Stimulated activated CD8-positive, alpha-beta memory T cell treated with anti-CD3 and anti-CD28 coated beads, Interleukin-2, amount 100 ng/mL, for 1 hour (primary cell): ENCODE data around the gene FBXO3.
"Not testable (repeated sequence)": the region's sequence is repeated elsewhere in the genome, so short reads cannot be mapped to it uniquely, and the experiment has no call there.

ENCODE experiments used
- DNase-seq, 2 donors: peaks; one replicate each; pipeline ENCODE4 v3.0.0-alpha.2; 2020; ENCODE audit warnings: low read depth in 2 of 2

FBXO3 gene

DNA sequence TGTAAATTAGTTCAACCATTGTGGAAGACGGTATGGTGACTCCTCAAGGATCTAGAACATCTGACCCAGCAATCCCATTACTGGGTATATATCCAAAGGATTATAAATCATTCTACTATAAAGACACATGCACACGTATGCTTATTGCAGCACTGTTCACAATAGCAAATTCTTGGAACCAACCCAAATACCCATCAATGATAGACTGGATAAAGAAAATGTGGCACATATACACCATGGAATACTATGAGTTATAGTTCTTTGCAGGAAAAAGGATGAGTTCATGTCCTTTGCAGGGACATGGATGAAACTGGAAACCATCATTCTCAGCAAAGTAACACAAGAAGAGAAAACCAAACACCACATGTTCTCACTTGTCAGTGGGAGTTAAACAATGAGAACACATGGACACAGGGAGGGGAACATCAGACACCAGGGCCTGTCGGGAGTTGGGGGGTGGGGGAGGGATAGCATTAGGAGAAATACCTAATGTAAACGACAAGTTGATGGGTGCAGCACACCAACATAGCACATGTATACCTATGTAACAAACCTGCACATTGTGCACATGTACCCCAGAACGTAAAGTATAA is 45.2 kb downstream of the FBXO3 start:
- not testable (repeated sequence) for DNase-seq

DNA sequence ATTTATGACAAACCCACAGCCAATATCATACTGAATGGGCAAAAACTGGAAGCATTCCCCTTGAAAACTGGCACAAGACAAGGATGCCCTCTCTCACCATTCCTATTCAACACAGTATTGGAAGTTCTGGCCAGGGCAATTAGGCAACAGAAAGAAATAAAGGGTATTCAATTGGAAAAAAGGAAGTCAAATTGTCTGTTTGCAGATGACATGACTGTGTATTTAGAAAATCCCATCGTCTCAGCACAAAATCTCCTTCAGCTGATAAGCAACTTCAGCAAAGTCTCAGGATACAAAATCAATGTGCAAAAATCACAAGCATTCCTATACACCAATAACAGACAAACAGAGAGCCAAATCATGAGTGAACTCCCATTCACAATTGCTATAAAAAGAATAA is 46.8 kb downstream of the FBXO3 start:
- not testable (repeated sequence) for DNase-seq

DNA sequence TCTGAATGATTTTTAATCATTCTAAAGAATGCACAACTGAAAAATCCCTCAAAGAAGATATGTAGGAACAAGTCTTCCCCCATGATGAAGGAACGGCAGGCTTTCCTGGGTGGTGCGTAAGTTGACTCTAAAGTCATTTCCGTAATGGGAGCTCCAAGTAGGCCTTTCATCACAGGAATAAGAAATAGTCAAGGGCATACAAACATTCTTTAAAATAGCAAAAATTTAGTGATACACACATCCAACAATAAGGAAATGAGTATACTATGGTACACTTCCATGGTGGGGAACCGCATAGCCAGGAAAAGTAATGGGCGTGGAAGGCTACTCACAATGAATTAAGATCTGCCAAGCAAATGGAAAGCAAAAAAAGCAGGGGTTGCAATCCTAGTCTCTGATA is 48.8 kb downstream of the FBXO3 start:
- DNase-seq: no peak

DNA sequence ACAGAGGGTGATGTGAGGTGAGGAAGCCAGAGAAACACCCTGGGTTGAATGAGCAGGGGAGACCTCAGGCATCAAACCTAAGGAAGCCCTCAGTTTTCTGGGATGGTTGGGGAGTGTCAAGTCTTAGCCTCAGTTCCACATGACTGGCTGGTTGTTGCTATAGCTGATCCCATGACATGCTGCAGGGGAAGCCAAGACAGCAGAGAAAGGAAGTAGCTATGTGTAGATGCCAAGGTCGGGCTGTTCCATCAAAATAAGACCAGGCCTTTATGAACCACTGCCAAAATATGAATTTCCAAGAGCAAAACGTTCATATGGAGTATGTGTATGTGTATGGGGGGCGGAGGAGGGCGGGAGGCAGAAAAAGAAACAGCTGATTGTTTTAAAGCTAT is 49.7 kb downstream of the FBXO3 start:
- no peak for DNase-seq

DNA sequence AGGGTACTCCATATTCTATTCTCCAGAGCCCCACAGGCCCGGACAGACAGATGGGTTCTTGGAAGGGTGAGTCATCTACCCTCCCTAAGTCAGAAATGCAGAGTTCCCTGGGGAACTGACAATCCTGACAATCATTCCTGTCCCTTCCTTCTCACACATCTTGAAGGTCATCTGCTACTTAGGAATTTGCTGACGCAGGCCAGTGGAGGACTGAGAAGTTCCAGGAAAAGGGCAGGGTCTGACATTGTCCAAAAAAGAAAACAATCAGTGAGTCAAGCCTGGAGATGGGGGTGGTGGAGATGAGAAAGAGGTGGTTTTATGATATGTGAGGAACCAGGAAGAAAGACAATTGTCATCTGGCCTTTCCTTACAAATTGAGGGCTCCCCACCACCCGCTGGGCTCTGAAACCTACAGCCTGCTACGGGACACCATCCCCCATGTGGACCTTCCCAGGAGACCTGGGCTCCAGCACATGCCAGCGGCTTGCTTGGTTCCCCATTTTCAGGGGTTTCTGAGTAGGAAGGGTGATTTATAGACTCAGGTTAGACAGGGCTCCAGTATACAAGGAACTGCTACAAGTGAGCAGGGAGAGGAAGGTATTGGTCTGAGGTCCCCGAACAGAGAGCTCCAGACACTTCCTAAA is 51.0 kb downstream of the FBXO3 start:
- no peak for DNase-seq

DNA sequence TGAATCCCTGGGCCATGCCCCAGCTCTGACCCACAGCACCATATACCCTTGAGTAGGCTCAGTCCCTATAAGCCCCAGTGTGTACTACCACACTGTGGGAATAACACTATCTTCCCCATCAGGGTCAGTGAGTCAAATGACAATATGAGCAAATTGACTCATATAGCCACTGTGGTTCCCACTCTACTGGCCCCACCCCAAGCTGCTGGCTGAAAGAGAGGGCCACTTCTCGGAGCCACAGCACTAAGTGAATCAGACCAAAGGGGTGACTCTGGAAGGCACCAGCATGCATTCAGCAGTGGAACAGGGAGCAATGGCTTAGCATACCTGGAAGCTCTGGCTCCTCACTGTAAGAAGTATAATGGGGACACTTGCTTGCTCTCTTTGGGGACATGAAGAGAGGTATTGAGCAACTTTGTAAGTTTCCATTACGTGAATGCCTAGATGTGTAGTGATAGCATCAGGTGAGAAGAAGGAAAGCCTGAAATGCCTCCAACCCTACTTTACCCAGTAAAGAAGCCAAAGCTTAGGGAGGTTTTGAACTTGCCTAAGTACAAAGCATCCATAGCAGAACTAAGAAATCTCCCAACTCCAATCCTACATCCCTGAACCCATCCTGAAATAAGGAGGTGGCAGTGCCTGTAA is 51.6 kb downstream of the FBXO3 start:
- no peak for DNase-seq

DNA sequence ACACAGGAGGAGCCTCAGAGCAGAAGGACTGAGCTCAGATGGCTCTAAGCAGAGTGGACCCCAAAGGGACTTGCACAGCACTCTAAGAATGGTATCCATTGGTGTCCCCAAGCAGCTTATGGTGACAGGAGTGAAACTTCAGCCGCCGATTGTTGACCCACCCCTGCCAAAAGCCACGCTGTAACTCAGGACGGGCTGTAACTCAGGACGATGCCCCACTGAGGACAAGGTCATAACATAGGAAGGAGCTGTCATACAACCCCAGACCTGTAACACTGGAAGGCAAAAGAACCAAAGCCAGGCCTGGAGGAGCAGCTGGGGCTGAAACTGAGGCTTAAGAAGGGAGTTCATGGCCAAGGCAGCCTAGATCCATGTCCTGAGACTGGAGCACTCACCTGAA is 52.3 kb downstream of the FBXO3 start:
- no peak for DNase-seq

DNA sequence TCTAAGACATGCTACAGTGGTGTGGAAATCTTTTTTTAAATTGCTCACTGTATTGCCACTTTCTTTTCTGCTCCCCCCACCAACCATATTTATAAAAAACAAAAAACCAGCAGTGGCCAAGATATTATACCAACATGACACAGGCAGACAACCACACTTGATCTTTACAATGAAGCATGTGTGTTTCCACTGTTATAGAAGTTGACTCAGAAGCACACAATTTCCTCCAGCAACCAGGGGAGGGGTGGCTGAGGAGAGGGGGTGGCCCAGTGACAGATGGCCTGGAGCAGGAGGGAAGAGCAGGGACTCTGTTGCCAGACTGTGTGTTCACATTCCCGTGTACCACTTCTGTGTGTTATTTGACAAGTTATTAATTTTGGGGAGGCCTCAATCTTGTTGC is 52.9 kb downstream of the FBXO3 start:
- no peak for DNase-seq

DNA sequence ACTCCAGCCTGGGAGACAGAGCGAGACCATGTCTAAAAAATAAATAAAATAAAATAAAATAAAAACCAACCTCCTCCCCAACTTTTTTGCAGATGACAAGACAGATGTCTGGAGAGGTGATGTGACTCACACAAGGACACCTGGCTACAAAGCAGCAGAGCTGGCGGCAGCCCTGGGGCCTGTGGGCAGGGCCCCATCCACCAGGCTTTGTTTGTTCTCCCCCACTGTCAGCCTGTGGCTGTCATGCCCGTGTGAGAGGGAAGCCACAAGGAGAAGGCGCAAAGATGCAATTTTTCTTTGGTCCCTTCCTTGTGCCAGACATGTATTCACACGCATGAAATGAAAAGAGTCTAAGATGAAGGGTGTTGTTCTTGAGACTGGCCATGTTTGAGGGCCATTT is 54.7 kb downstream of the FBXO3 start:
- DNase-seq: no peak

DNA sequence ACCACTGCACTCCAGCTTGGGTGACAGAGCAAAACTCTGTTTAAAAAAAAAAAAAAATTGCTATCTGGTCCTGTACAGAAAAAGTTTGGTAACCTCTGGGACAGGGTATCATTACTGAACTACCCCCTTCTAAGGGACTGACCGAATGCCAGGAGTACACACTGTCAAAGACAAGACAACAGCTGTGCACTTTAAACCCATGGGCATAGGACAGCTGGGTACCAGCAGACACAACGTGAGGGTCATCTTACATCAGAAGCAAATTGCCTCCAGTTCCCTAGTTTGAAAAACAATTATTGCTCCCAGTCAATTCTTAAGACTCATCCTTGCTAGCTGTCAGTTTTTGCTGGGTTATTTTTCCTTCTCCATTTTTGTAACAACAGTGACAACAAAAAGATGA is 55.9 kb downstream of the FBXO3 start:
- DNase-seq: no peak

DNA sequence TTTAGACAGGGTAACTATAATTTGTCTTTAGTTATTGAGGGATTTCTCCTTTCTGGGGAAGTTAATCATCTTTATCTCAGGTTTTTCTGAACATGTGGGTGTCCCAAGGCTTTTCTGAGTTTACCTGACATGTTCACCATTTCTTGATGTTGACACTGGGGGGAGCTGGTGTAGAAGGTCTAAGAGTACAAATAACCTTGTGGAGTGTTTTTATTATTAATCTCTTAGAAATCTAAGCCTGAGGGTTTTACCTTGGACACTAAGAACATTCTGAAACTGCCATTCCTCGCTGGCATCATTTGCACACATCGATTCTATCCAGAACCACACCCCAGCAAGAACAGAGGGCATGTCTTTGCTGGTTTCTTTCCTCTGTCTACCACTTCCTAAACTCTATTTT is 58.1 kb downstream of the FBXO3 start:
- DNase-seq: no peak

DNA sequence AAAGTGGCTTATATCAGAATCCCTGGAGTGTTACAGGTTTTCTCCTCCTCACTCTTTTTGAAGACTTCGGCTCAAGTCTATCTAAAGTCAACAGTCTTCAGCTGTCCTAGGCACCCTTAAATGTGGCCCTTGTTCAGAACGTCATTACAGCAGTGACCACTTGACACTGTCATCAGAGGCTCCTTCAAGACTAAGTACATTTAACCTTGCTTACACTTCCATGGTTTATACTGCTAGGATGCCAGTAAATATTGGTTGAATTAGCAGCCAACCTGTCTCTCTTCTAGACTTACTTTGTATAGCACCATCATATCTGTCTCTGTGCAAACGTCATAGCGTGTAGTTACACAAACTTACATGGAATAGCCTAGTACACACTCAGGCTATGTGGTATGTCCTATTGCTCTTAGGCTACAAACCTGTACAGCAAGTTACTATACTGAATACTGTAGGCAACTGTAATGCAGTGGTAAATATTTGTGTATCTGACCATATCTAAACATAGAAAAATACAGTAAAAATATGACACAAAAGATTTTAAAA is 60.4 kb downstream of the FBXO3 start:
- DNase-seq: no peak

DNA sequence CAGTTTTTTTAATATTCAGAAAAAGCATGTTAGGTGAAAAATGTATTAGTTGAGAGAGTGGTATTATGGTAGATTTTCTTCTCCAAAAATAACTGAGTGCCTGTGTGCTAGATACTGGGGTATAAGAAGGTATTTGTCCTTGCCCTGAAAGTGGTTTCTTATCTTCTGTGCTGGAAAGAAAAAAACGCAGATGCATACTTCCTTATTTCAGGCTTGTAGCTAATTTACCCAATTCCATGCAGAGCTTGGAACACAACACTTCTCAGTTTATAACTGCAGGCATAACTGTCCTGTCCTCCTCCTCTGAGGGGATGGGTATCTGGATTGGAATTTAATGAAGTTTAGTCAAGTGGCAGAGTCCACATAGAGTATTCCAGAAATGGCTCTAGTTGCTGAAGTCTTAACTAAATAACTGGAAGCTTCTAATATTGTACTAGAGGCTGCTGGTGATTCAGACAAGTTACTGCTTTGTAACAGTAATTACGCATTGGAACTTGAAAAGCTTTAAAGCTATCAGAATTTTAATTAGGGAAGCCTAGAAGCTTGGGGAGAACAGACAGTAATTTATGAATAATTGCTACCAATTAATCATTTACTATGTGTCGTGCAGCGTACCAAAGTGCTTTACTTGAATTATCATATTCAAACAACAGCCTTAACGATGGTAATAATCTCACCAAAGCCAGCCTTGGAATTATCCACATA is 61.0 kb downstream of the FBXO3 start:
- no peak for DNase-seq

DNA sequence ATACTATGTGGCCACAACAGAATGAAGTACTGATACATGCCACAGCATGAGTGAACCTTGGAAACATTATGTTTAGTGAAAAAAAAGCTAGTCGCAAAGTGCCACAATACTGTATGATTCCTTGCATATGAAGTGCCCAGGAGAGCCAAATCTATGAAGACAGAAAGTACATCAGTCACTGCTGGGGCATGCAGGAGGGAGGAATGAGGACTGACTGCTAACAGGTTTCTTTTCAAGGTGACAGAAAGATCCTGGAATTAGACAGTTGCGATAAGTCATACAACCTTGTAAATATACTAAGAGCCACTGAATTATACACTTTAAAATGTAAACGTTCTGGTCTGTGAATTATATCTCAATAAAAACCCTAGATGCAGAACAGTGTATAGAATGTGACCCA is 61.9 kb downstream of the FBXO3 start:
- no peak for DNase-seq

DNA sequence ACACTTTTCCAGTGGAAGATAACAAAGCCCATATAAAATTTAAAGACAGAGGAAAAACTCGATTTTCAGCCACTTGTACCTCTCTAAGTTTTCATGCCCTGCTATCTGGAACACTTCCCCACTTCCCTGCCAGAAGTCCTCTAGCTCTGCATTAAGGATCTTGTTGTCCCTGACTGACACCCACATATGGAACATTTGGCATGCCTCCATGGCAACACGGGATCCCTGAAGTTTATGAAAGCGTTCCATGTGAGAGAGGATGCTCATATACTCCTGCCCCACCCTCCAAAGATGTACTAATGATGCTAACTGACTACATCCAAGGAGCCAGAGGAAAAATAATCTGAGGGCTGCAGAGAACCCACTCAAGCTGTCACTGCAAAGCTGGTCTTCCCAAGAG is 64.9 kb downstream of the FBXO3 start:
- no peak for DNase-seq

DNA sequence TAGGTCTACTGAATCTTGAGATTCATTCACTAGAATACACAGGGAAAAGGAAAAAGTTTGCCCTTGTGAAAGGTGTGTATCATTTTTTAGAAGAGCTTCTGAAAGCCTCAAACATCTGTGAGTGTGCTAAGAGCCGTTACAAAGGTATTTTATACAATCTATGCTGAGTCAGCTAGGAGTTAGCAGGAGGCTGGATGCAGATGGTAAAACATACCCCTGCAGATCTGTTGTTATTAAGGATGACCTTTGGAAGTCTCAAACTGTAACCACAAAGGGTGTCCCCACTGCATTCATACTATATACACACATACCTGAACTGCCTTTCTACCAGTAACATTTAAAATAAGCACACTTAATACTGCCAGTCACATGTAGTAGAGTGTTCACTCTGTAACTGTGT is 65.3 kb downstream of the FBXO3 start:
- no peak for DNase-seq

DNA sequence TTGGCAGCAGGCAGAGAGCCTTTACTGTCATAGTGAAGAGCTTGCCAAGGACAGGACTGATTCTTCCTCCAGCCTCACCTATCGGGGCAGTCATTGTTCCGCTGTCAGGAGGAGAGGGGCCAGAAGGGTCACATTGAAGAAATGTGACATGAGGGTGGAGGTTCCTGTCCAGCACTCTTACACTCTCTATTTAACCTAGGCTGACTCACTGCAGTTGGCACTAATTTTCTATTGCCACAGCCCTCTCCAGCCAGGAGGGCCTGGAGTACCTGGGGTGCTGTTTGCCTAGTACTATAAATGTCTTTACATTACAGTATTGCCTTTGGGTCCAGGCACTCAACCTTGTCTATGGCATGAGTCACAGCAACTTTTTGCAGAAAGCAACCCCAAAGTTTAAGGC is 66.5 kb downstream of the FBXO3 start:
- not testable (repeated sequence) for DNase-seq

DNA sequence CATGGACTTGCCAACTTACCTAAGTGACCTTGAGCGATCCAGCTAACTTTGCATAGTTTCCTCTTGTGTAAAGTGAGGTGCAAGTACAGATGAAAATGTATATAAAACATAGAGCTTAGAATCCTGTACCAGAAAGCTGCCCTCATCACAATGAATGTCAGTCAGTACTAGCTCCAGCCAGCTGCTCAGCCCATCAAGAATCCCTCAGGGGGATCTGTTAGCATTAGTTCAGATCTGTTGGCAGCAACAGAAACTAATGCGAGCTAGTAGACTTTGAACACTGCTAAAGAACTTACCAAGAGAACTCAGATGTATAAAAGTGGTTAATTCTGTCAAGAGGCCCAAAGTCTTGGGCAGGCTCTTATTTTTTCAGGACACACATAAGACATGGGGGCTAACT is 67.4 kb downstream of the FBXO3 start:
- no peak for DNase-seq

DNA sequence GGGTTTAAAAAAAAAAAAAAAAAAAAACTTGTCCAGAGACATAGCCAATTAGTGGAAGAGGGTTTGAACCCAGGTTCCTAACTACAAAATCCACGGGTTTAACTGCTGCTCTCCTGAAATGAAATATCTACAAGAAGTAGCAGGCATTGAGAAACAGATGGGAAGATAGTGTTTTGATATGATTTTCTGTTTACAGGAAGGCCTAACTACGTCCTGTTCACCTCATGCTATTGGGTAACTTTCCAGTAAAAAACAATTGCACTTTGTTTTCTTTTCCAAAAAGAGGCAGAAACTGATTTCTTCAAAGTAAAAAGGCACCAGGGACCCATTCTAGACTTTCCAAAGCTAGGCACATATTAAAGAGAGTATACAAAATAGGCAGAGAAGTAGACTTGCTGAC is 67.8 kb downstream of the FBXO3 start:
- DNase-seq: no peak

DNA sequence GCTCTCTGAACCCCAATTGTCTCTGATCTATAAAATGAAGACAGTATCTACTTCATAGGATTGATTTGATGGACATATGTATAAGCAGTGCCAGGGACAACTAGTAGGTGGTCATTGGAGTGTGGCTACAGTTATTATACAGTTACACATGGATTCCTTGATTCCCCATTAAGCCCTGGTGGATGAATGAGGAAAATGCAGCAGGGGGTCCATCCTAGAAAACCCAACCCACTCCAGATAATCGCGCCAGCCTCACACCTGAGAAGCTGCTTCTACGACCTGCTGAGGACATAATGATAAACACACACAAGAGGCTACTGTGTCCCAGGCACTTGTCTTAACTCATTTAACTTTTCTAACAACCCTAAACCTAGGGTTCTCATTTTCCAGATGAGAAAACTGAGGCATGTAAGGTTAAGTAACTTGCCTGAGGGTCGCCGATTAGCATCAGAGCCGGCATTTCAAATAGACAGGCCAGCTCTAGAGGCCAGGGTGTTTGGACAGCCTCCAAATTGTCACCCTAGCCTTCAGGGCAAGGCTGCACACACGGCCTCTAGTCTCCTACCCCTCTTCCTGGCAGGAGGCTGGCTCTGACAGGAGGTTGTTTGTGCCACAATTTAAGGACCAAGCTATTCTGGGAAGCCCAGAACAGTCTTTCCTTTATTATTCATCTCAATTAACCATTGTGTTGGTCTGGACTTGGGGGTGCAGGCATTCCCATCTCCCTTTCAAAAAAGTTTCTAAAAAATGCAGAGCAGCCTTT is 69.9 kb downstream of the FBXO3 start:
- no peak for DNase-seq

DNA sequence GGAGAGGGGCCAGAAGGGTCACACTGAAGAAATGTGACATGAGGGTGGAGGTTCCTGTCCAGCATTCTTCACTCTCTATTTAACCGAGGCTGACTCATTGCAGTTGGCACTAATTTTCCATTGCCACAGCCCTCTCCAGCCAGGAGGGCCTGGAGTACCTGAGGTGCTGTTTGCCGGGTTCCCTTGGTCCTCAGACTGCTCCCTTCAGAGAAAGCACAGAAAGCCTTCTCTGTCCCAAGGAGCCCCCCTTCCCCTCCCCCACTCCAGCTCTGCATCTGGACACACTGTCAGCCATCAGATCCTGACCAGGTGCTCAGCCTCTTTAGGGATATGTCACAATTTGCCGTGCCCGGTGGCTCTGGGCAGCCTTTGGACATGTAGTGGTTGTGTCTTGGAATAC is 70.5 kb downstream of the FBXO3 start:
- no peak for DNase-seq

DNA sequence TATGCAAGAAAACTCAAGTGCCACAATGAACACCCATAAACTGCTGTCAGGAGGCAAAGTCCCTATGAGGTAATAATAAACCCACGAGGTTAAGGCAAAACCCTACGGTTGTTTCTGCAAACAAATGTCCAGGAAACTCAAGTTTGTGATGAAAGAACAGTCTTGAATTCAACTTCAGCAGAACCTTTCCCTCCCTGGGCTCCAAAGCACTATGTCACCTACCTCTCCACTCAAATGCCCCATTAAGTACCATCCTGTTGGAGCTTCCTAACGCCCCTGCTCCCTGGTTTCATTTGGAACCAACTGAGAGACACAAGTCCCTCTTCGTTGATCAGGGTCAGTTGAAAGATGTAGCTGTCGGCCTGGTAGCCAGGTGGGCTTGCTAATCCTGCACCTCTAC is 71.1 kb downstream of the FBXO3 start:
- DNase-seq: no peak
